ENCODE measurements around the gene HS3ST6.
"Not testable (repeated sequence)": the region's sequence is repeated elsewhere in the genome, so short reads cannot be mapped to it uniquely, and the experiment has no call there.

HS3ST6 gene

DNA sequence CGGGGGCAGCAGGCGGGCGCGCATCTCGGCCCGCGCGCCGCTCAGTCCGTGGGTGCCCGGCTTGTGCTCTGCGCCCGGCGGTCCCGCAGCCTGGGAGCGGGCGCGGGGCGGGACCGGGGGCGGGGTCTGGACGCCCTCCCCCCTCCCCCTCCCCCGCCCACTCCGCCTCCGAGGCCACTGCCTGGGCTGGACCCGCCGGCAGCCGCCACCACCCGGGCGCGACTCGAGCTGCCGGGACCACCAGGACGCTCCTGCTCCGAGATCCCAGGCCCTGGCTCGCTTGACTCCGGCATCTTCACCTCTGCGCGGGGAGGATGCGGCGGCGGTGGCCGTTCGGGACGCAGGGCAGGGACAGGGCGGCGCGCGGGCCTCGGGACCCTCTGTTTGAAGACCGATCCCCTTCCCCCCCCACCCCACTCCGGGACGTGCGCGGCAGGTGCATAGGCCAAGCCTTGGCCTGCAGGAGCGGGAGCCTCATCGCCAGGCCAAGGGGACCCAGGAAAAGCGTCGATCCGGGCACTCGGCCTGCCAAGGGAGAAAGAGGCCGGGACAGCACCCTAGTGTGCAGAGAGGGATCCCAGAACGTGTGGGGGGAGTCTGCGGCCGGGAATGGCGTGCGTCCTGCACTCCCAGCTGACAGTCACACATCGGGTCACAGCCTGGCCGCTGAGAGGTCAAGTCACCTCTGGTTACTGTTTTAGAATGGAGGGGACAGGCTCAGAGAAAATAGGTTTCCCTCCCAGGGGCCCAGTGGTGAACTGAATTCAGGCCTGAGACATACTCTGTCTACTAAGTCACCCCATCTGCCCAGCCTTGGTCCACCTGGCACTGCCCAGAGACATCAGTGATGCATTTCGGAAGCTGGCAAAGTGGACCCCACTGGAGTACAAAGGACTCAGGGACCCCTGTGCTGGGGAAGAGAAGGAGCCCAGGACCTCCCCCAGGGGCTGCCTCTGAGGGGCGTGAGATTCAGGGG is at the start of gene HS3ST6:
HS3ST6 (minus strand) TSS at position 65 of the 976 bp plus-strand sequence. CDS start 92 bp downstream, outside the sequence.
- DNase-seq = no peak

DNA sequence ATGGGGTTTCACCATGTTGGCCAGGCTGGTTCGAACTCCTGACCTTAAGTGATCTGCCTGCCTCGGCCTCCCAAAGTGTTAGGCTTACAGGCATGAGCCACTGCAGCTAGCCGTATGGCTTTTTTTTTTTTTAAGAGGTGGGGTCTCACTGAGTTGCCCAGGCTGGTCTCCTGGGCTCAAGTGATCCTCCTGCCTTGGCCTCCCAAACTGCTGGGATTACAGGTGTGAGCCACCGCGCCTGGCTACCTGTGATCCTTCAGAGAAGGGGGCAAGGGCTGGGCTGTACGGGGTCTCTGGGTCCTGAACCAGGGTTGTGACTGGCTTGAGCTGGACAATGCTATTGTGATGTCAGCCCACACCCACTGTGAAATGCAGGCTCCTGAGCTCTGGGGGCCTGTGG is 48.2 kb upstream of the HS3ST6 start, which contains the start of gene RNF151:
RNF151 (plus strand) TSS at position 397 of the 400 bp plus-strand sequence. CDS start 26 bp downstream, outside the sequence.
- DNase-seq = no peak

- DNase-seq = no peak
These were observed 47.3 kb upstream of the HS3ST6 start for GRCh38 chr16:1965396-1966001.

DNA sequence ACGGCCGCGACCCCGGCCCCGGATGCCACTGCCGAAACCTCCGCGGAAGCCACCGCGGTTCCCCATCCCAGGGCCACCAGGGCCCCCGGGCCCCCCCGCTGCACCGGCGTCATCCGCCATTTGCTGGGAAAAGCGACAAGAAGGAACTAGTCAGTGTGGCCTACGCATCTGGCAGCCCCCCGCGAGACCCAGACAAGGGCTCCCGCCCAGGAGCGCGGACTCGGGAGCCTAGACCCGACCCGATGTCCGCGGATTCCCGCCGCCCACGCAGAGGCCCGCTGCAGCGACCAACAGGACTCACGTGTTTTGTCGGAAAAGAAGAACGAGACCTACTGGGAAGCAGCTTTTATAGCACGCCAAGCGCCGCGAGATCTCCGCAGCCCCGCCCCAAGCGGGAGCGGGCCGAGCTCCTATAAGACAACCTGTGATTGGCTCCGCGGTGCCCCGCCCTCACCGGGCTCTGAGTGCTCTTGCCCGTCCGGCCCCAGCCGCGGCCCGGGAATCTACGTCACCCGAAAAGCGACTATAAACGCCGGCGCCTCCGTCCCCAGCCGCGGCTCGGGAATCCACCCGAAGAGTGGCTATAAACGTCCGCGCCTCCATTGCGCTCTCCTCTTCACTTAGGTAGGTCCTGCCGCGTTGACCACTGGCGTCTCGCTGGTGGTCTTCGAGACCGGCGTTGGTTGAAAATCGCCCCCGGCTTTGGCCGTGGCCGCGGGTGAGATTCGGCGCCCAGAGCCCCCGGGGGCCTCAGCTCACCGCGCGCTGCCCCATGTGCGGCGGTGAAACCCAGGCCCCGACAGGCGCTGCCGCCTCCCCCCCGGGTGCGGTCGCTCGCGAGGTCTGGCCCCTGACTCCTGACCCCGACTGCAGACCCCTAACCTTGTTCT is 46.5 kb upstream of the HS3ST6 start, which contains the start of gene RPS2:
RPS2 (minus strand) TSS at position 321 of the 890 bp plus-strand sequence; CDS start at position 120, 201 bp downstream.
- DNase-seq = peak; percentile 98

GRCh38 chr16:1963806-1964505 is 45.7 kb upstream of the HS3ST6 start:
- no peak for DNase-seq

DNA sequence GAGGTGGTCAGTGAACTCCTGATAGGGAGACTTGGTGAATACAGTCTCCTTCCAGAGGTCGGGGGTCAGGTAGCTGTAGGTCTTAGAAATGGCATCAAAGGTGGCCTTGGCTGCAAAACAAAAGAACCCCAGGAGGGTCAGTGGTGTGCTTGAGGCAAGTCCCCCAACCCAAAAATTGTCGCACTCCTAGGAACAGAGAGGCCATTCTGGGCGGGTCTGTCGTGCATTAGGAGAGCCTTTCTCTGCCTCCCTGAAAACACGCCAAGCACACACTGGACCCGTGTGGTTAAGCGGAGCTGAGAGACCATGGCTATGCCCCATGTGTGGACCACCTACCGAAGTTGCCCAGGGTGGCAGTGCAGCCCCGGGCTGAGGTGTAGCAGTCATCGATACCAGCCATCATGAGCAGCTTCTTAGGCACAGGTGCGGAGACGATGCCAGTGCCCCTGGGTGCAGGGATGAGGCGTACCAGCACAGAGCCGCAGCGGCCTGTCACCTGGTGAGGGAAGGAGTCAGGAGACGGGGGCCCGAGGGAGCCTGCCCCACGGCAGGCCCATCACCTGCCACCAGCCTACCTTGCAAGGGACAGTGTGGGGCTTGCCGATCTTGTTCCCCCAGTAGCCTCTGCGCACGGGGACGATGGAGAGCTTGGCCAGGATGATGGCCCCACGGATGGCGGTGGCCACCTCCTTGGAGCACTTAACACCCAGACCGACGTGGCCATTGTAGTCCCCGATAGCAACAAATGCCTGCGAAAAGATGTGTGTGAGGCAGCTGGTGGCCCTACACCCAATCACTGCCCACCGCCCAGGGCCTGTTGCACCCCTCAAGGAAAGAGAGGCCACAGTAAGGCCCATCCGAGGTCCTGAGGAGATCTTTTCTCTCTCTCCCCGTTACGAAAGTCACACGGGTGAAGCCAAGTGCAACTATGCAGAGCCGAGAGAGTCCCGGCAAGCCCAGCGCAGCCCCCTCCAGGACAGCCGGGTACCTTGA is 44.2 kb upstream of the HS3ST6 start:
- DNase-seq = not testable (repeated sequence)

GRCh38 chr16:1961651-1962067 is 43.4 kb upstream of the HS3ST6 start:
- DNase-seq = no peak

DNA sequence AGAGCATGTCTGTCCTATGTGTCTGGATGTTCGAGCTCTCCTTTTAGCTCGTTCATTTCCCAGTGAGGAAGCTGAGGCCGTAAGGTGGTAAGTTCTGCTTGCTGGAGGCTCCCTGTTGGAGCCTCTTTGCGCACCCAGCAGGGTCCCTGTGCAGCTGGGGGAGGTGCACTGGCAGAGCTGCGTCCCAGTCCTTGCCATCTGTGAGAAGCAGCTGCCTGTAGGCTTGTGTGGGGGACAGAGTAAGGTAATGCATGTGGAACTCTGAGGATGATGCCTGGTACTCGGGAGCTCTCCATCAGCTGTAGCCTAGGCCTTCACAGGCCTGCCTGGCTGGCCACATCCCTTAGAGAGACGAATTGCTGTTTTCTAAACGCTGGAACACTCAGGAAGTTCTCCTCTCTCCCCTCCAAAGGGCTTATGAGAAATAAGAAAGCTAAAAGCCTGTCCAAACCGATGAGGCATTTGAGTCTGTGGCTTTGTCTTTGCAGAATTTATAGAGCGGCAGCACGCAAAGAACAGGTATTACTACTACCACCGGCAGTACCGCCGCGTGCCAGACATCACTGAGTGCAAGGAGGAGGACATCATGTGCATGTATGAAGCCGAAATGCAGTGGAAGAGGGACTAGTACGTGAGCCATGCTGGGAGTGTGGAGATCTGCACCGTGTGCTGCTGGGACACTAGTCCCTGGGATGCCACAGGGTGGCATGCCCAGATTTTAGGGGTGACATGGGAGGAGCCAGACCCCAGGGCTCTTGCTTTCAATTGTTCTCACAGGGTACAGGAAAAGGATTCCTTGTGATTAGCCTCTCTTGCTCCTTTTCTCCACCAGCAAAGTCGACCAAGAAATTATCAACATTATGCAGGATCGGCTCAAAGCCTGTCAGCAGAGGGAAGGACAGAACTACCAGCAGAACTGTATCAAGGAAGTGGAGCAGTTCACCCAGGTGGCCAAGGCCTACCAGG is 42.7 kb upstream of the HS3ST6 start:
- DNase-seq = no peak

- peak; percentile 97 for DNase-seq
These were observed 41.2 kb upstream of the HS3ST6 start, which contains the start of gene NDUFB10 for GRCh38 chr16:1959269-1960039. TSS of gene NDUFB10 (plus strand) at chr16:1959538. CDS start at chr16:1959625, 87 bp downstream.

DNA sequence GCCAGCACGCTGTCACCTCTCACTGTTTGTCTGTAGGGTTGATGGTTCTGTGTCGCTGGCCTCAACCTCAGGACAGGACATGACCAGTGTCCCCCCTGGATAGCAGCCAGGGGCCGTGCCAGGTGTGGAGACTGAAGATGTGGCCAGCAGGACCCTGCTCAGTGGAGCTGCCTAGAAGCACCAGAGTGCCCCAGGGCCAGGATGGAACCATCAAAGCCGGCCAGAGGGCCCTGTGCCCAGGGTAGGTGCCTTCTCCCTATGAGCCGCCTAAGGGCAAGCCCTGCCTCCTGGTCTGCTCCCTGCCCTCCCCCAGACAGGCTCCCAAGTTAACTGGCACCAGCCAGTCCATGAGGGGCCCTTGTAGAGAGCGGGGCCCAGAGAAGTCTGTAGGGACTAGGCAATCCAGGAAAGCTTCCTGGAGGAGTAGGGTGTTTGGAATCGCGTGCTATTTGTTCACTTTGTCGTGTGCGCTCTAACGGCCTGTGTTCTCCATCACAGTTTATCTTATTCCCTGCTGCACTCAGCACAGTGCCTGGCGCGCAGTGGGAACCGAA is 40.6 kb upstream of the HS3ST6 start:
- no peak for DNase-seq

- not testable (repeated sequence) for DNase-seq
These were observed 39.9 kb upstream of the HS3ST6 start for GRCh38 chr16:1958143-1958491.

- not testable (repeated sequence) for DNase-seq
These were observed 39.4 kb upstream of the HS3ST6 start for GRCh38 chr16:1957434-1958142.

DNA sequence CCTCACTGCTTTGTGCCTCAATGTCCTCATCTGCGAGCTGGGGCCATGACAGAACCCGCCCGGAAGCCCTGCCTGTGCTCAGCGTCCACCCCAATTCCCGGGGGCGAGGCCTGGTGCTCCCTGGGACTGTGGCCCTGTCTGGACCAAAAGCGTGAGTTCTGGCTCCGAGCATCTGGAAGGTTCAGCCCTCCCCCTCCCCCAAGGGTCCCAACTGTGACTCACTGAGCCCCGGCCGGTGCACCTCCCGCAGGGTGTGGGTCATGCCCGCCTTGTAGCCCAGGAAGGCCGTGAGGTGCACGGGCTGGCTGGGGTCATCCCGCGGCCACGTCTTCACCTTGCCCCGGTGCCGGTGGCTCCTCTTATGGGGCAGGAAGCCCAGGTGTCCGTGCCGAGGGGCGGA is 35.5 kb upstream of the HS3ST6 start:
- DNase-seq = no peak

DNA sequence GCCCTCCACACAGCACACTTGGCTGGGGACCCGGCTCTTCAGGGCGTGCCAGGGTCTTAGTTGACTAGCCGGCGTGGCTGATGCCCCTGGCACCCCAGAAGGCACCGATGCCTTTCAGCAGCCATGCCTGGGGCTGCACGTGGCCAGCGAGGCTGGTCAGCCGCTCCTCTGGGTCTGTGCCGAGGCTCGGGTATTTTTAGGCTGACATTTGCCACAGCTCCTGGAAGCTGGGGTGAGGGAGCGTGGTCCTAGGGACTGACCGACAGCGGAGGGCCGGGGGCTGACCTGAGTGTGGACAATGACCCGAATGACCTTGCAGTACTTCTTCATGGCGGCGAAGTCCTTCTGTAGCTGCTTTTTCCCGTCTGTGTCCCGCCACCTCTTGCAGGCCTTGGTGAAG is 32.3 kb upstream of the HS3ST6 start:
- DNase-seq = no peak

DNA sequence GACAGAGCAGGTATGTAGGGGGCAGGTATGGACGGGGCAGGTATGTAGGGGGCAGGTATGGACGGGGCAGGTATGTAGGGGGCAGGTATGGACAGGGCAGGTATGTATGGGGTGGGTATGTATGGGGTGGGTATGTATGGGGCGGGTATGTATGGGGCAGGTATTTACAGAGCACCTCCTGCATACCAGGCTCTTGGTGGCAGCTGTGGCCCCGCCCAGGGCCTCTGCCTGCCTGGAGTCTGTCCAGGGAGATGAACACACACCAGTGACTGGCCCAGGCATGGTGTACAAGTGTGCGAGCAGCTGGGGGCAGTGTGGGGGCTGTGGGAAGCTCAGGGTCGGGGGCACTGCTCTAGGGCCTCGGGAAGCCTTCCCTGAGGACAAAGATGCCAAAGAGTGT is 31.8 kb upstream of the HS3ST6 start:
- DNase-seq = no peak

GRCh38 chr16:1949507-1949906 is 31.3 kb upstream of the HS3ST6 start:
- DNase-seq = no peak

DNA sequence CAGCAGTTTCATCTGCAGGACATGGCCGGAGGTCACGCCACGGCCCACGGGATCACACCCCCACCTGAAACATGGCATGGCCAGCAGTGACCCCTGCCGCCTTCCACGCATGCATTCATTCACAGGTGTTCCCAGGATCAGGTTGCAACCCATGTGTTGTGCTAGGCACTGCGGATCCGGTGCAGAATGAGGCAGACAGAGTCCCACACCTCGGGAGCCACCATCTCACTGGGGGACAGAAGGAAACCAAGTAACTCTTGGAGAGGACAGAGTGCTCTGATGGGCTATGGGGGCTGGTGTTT is 29.1 kb upstream of the HS3ST6 start:
- DNase-seq = no peak

All from activated CD4-positive, CD25-positive, alpha-beta regulatory T cell treated with anti-CD3 and anti-CD28 coated beads, Interleukin-2, amount 50 U/mL, for 72 hours (primary cell).